GM10248 (cell line): ENCODE results near the gene KRT77.

Experiments
- CTCF ChIA-PET: fragments of 300-600 bp; sonication (Branson Sonifier 250); formaldehyde crosslinking; extraction: SDS; loops from one replicate; lab custom pipeline; 2021; ENCODE audit warnings: antibody characterized with exemption; lab: Yijun Ruan, JAX
- POLR2A ChIA-PET: fragments of 350-650 bp; sonication (Branson Sonifier 250); formaldehyde crosslinking; extraction: SDS; loops from one replicate; lab custom pipeline; 2020; ENCODE audit warnings: antibody characterized with exemption; lab: Yijun Ruan, JAX
- DNase-seq: peaks from one replicate; pipeline ENCODE4 v3.0.0; 2012; ENCODE audit errors: extremely low spot score
- TF ChIP-seq, protein P1 (sequence below): IDR thresholded peaks from 2 replicates; pipeline ENCODE4 v1.5.1; 2012; ENCODE audit warnings: mild to moderate bottlenecking, low read depth; ENCODE audit errors: extremely low read depth, missing control alignments, control extremely low read depth

The KRT77 gene

DNA sequence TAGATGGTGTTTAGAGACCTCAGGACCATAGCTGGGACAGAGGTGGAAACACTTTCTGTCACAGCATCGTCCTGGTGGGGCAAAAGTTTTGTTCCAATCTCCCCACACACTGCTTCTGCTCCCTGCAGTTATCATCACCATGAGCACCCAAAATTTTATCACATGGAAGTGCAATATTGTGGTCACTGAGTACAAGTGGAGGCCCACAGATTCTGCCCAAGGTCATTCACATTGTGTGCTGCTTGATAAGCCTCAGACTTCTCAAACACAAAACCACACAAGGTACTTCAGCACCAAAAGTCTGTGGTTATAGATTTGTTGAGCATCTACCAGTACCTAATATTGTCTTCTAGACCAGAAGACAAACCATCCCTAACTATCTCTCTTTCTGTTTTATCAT, 554 bp upstream of the KRT77 start:
- no peak for DNase-seq
- POLR2A ChIA-PET = no interaction called here
- TF ChIP-seq, protein P1, sequence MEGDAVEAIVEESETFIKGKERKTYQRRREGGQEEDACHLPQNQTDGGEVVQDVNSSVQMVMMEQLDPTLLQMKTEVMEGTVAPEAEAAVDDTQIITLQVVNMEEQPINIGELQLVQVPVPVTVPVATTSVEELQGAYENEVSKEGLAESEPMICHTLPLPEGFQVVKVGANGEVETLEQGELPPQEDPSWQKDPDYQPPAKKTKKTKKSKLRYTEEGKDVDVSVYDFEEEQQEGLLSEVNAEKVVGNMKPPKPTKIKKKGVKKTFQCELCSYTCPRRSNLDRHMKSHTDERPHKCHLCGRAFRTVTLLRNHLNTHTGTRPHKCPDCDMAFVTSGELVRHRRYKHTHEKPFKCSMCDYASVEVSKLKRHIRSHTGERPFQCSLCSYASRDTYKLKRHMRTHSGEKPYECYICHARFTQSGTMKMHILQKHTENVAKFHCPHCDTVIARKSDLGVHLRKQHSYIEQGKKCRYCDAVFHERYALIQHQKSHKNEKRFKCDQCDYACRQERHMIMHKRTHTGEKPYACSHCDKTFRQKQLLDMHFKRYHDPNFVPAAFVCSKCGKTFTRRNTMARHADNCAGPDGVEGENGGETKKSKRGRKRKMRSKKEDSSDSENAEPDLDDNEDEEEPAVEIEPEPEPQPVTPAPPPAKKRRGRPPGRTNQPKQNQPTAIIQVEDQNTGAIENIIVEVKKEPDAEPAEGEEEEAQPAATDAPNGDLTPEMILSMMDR = no peak
- CTCF ChIA-PET = no interaction called here

DNA sequence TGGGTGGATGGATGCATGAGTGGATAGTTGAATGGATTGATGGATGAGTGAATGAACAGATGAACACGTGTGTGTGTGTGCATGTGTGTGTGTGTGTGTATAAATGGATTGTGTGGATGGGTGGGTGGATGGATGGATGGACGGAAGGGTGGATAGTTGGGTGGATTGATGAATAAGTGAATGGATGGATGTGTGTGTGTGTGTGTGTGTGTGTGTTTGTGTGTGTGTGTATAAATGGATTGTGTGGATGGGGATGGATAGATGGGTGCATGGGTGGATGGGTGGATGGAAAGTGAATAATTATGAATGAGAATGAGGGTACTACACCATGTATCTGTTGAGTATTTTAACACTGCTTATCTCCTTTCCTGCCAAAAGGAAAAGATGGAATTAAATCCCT, 986 bp downstream of the KRT77 start:
- ChIA-PET CTCF (no interaction called here), POLR2A (no interaction called here)
- TF ChIP-seq, protein P1 = no peak
- no peak for DNase-seq

DNA sequence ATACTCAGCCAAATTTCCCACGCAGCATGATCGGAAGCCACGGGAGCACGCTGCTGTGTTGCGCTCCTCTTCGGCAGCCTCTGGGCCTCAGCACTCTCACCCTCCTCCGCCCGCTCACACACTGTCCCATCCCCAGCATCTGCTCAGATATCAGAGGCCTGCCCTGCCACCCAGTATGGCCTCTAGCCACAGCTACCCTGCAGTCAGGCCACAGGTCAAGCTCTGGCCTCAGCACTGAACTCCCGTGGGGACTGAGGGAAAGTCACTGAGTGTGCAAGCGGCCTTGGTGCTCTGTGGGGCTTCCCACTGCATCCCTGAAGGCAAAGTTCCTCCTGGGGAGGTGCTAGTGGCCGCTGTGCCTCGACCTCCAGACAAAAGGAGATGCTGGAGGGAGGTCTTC, 2.0 kb downstream of the KRT77 start:
- ChIA-PET CTCF (no interaction called here), POLR2A (no interaction called here)
- no peak for DNase-seq
- TF ChIP-seq, protein P1 = no peak

DNA sequence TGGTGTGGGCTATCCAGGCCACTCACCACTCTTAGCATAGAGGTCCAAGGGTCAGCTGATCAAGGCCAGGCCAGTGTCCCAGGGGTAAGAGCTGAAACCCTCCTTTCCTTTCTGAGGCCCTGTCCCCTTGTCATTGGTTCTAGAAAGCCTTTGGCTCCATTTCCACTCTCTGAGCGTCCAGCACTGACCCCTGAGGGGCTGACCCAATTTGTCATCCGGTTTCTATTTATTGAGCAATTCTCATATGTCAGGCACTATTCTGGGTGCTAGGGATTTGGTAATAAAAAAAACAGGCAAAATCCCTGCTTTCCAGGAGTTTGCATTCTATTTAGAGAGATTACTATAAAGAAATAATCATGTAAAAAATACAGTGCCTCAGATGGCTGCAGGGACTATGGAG, 3.4 kb downstream of the KRT77 start:
- POLR2A ChIA-PET = no interaction called here
- no peak for DNase-seq
- CTCF ChIA-PET = no interaction called here
- TF ChIP-seq, protein P1 = no peak

DNA sequence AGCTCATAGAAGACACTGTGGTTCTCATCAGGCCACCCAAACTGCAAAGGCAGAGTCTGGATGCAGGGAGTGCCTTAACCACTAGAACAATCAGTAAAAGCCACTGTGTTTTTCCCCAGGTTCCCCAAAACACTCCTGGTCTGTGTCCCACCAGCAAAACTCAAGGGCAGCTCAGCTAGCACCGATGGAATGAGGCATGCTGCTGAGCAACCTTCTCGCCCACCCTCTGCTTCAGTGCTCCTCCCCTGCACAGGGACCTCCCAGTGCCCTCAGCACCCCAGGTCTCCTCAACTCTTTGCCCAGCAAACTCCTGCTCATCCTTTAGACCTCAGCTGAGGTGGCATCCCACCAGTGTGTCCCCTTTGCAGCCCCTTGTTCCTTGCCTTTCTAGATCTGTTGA, 4.0 kb downstream of the KRT77 start:
- POLR2A ChIA-PET = no interaction called here
- TF ChIP-seq, protein P1 = no peak
- DNase-seq = no peak
- CTCF ChIA-PET = interaction anchor here (1.2 kb wide), 1 partner anchor 16 kb away, joined by 3 read pairs; no protein-coding TSS in a partner anchor

DNA sequence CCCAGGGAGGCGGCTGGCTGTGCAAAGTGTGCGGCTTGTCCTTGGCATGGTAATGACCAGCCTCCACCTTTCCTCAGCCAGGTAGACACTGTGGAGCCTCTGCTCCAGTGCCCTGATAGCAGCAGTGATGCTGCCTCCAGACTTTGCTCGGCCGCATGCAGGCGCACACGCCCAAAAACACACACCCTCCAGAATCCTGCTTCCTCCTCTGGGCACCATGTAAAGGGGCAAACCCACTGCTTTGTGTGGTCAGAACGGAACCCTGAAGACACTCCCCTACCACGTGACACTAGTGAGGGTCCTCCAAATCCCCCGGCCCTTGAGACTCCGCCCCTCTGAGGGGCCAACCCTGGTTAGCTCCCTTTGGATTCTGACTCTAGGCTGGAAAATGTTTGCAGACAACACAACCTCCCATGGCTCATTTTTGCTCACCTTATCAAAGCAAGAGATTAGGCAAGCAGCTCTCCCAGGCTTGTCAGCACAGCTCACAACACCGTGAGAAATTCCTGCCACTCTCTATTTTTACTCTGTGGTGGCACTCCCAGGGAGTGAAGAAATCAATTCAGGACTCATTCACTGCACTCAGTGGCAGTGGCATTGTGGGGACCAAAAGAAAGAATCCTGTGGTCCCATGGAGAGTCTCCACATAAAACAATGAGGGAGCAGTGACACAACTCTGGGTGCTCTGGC, 4.5 kb downstream of the KRT77 start:
- CTCF ChIA-PET = interaction anchor here (1.2 kb wide), 1 partner anchor 16 kb away, joined by 3 read pairs; no protein-coding TSS in a partner anchor
- DNase-seq = no peak
- POLR2A ChIA-PET = no interaction called here
- TF ChIP-seq, protein P1 = no peak
